Activated CD4-positive, alpha-beta memory T cell treated with anti-CD3 and anti-CD28 coated beads for 36 hours (primary cell): ENCODE results near the gene SURF2. TPM values are rescaled to one million over a fixed set of nuclear protein-coding genes. Genes with fewer than 3 reads are reported as not detected.

Experiments
- CTCF ChIA-PET: fragments of 350-600 bp; sonication (Branson Sonifier 250); formaldehyde crosslinking; loops from one replicate; lab custom pipeline; 2021; ENCODE audit warnings: antibody characterized with exemption, inconsistent platforms; lab: Charles Lee
- POLR2A ChIA-PET: fragments of 350-600 bp; sonication (Branson Sonifier 250); formaldehyde crosslinking; loops from one replicate; lab custom pipeline; 2021; ENCODE audit warnings: antibody characterized with exemption; lab: Charles Lee
- DNase-seq: peaks from one replicate; pipeline ENCODE4 v3.0.0-alpha.2; 2020
- H3K27ac Mint-ChIP-seq: one replicate; pipeline ENCODE4 v1.8.0; 2021; ENCODE audit warnings: mixed read lengths
- H3K27me3 Mint-ChIP-seq: one replicate; pipeline ENCODE4 v1.8.0; 2021; ENCODE audit warnings: mixed read lengths
- H3K36me3 Mint-ChIP-seq: one replicate; pipeline ENCODE4 v1.8.0; 2021; ENCODE audit warnings: mixed read lengths
- H3K4me1 Mint-ChIP-seq: one replicate; pipeline ENCODE4 v1.8.0; 2021; ENCODE audit warnings: low read depth, mixed read lengths
- H3K4me3 Mint-ChIP-seq: one replicate; pipeline ENCODE4 v1.8.0; 2021; ENCODE audit warnings: mild to moderate bottlenecking, mixed read lengths
- H3K9me3 Mint-ChIP-seq: one replicate; pipeline ENCODE4 v1.8.0; 2021; ENCODE audit warnings: mixed read lengths
- intact Hi-C: fragments of 100-400 bp; cut with micrococcal nuclease; formaldehyde crosslinking; loops from one replicate; pipeline ENCODE4 v1.15.1; 2023
- total RNA-seq, 2 experiments: library from RNA; stranded (reverse); gene quantifications; one replicate each; pipeline ENCODE4 v1.2.3, GENCODE V29; 2021

Gene SURF2
- total RNA-seq, 2 experiments from 2014 or later, result 12.5 to 15.5 TPM

DNA sequence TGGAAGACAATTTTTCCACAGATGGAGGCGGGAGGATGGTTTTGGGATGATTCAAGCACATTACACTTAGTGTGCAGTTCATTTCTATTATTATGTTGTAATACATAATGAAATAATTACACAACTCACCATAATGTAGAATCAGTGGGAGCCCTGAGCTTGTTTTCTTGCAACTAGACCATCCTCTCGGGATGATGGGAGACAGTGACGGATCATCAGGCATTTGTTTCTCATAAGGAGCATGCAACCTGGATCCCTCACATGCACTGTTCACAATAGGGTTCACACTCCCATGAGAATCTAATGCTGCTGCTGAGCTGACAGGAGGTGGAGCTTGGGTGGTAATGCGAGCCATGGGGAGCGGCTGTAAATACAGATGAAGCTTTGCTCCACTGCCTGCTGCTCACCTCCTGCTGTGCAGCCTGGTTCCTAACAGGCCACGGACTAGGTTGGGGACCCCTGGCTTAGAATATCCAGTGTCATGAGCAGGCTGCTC is 21.4 kb downstream of the SURF2 start:
- Mint-ChIP-seq H3K27ac (no peak overlapping the region), H3K9me3 (no peaks in the 10 kb centered on the region), H3K27me3 (no peaks in the 10 kb centered on the region), H3K36me3 (peaks cover 17% of the 10 kb centered on the region), H3K4me3 (no peak overlapping the region), H3K4me1 (peaks cover 17% of the 10 kb centered on the region)
- CTCF ChIA-PET, result interaction anchor here (0.8 to 1.3 kb wide), 3 partner anchors 40 to 234 kb away, joined by 3 to 6 read pairs (median 3); partner anchors contain the start of gene REXO4
- POLR2A ChIA-PET, result interaction anchor here (1.3 kb wide), 1 partner anchor 30 kb away, joined by 4 read pairs; the partner anchor contains the start of genes MED22 and RPL7A
- intact Hi-C loops, result loop anchor here (10.0 kb wide), 1 partner anchor 1017 kb away; no protein-coding TSS in a partner anchor
- DNase-seq, result no peak

DNA sequence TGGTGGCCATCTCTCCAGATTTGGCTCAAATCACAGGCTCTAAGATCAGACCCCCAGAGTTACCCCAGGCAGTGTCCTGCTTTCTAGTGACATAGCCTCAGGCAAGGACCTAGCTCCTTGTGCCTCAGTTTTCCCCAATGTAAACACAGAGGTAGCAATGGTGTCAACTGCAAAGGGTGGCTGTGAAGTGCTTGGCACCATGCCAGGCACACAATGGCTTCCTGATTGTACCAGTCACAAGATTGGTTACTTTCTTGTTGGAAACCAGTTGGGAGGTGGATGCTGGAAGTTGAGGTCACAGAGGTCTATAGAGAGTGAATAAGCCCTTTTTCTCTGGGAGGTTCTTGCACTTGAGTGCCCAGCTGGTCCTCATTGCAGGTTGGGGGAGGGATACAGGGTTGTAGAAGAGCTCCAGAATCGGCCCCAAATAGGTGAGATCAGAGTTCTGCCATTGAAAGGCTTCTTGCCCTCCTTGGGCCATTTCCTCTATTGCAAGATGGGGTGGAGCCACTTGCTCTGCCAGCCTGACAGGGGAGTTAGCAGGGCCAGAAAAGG is 22.1 kb downstream of the SURF2 start:
- Mint-ChIP-seq H3K4me1 (peaks cover 10% of the 10 kb centered on the region), H3K27ac (no peak overlapping the region), H3K36me3 (peaks cover 11% of the 10 kb centered on the region), H3K4me3 (no peak overlapping the region), H3K27me3 (no peaks in the 10 kb centered on the region), H3K9me3 (no peaks in the 10 kb centered on the region)
- intact Hi-C loops, result loop anchor here (10.0 kb wide), 1 partner anchor 1016 kb away; no protein-coding TSS in a partner anchor
- CTCF ChIA-PET, result interaction anchor here (0.8 kb wide), 1 partner anchor 191 kb away, joined by 3 read pairs; no protein-coding TSS in a partner anchor
- no peak for DNase-seq
- POLR2A ChIA-PET, result interaction anchor here (1.3 kb wide), 1 partner anchor 30 kb away, joined by 4 read pairs; the partner anchor contains the start of genes MED22 and RPL7A

DNA sequence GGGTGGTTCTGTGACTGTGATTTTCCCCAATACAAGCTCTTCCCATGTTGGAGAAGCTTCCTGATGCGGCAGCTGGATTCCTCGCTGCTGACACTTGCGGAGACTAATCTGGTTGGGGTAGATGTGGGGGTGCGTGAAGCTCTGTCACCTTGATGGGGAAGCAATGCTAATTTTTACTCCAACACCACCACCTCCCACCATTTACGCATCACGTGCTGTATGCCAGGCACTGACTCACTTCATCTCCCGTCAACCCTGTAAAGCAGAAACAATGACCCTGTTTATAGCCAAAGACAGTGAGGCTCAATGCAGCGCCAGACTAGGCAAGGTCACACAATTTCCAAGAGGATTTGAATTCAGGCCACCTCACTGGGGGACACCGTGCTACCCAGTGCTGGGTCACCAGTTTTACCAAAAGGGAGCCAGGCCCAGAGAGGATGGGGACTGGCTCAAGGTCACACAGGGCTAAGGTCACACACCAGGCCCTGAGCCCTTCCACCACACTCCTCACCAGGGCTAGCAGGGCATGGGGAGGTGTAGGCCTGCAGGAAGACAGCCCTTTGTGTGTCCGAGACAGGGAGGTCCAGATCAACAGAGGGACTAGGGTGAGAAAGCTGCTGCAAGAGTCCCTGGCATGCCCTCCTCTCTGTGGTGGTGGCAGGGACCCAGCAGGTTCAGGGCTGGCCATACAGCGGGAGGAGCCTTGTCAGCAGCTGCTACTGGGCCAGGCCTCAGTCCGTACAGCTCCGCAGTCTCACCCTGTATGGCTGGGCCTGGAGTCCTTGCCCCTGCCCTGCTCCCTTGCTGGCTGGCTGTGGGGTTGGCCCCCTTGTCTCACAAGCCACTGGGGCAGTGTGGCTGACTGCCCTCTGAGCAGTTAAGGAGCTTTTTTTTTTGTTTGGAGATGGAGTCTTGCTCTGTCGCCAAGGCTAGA is 23.1 kb downstream of the SURF2 start:
- peaks cover 6% of the 10 kb centered on the region for H3K4me1 Mint-ChIP-seq
- H3K36me3 Mint-ChIP-seq, result peaks cover 7% of the 10 kb centered on the region
- POLR2A ChIA-PET, result interaction anchor here (1.3 kb wide), 1 partner anchor 31 kb away, joined by 4 read pairs; the partner anchor contains the start of genes MED22 and RPL7A
- intact Hi-C loops, result loop anchor here (10.0 kb wide), 1 partner anchor 1015 kb away; no protein-coding TSS in a partner anchor
- H3K4me3 Mint-ChIP-seq, result no peak overlapping the region
- H3K27me3 Mint-ChIP-seq, result no peaks in the 10 kb centered on the region
- no peak for DNase-seq
- CTCF ChIA-PET, result no interaction called here
- no peak overlapping the region for H3K27ac Mint-ChIP-seq
- no peaks in the 10 kb centered on the region for H3K9me3 Mint-ChIP-seq

DNA sequence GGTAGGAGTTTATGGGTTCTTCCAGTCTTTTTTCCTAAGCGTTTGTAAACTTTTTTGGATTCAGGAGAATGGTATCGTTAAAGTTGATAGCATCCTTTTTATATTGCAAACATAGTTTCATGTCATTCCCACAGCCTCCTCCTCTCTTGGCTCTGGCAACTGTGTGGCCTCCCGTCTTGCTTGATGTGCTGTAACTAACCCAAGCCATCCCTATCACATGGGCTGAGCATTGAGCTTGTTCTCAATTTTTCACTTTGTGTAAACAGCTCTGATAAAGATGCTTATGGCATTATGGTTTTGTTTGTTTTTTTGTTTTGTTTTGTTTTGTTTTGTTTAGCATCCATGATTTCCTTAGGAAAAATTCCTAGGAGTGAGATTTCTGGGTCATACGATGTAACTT is 24.4 kb downstream of the SURF2 start:
- POLR2A ChIA-PET, result no interaction called here
- CTCF ChIA-PET, result no interaction called here
- no peak overlapping the region for H3K27ac Mint-ChIP-seq
- H3K4me1 Mint-ChIP-seq, result peaks cover 3% of the 10 kb centered on the region
- H3K4me3 Mint-ChIP-seq, result no peak overlapping the region
- intact Hi-C loops, result no loop called here
- no peaks in the 10 kb centered on the region for H3K9me3 Mint-ChIP-seq
- H3K27me3 Mint-ChIP-seq, result no peaks in the 10 kb centered on the region
- H3K36me3 Mint-ChIP-seq, result no peaks in the 10 kb centered on the region
- DNase-seq, result no peak

DNA sequence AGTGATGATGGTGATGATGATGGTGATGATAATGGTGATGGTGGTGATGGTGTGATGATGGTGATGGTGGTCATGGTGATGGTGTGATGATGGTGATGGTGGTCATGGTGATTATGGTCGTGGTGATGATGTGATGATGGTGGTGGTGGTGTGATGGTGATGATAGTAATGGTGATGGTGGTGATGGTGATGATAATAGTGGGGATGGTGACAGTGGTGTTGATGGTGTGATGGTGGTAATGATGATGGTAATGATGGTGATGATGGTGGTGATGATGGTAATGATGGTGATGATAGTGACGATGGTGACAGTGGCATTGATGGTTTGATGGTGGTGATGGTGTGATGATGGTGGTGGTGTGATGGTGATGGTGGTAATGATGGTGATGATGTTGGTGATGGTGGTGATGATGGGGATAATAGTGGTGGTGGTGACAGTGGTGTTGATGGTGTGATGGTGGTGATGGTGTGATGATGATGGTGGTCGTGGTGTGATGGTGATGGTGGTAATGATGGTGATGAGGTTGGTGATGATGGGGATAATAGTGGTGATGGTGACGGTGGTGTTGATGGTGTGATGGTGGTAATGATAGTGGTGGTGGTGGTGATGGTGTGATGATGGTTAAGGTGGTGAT is 26.3 kb downstream of the SURF2 start:
- intact Hi-C loops, result no loop called here
- no peak for DNase-seq
- ChIA-PET CTCF (no interaction called here), POLR2A (no interaction called here)
- Mint-ChIP-seq H3K4me1 (no peaks in the 10 kb centered on the region), H3K27me3 (no peaks in the 10 kb centered on the region), H3K4me3 (no peak overlapping the region), H3K27ac (no peak overlapping the region), H3K36me3 (no peaks in the 10 kb centered on the region), H3K9me3 (no peaks in the 10 kb centered on the region)

DNA sequence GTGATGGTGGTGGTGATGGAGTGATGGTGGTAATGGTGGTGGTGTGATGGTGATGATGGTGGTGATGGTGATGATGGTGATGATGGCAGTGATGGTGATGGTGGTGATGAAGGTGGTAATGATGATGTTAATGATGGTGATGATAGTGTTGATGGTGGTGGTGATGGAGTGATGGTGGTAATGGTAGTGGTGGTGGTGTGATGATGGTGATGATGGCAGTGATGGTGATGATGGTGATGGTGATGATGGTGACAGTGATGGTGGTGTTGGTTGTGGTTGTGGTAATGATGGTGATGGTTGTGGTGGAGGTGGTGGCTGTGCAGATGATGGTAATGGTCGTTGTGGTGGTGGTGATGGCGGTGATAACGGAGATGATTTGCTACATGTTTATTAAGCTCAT is 27.1 kb downstream of the SURF2 start:
- Mint-ChIP-seq H3K9me3 (no peaks in the 10 kb centered on the region), H3K4me3 (no peak overlapping the region), H3K27me3 (no peaks in the 10 kb centered on the region), H3K36me3 (no peaks in the 10 kb centered on the region), H3K27ac (no peak overlapping the region), H3K4me1 (no peaks in the 10 kb centered on the region)
- no peak for DNase-seq
- intact Hi-C loops, result no loop called here
- POLR2A ChIA-PET, result no interaction called here
- CTCF ChIA-PET, result no interaction called here

DNA sequence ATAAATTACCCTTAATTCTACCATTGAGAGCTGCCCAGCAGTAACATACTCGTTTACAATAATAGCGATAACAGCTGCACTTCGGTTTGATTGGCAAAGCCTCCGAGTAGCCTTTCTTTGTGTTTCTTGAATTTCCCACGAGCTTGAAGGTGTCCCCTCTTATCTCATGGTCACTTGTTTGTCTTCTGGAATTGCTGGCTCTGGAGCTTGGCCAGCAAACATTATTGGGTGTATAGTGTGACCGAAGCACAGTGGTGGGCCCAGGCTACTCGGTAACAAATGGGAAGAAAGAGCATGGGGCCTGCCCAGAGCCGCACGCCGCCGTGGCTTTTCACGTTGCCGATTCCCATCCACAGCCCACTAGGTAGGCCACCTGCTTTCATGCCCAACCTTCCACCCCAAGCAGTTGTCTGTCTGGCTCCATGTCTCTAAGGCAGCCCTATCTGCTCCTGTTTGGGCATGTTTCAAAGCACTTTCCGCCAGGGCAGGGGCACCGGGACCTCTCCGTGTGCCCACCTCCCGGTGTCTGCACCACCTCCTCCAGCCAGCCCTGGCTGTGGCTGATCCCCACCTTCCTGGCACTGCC is 28.5 kb downstream of the SURF2 start:
- POLR2A ChIA-PET, result no interaction called here

DNA sequence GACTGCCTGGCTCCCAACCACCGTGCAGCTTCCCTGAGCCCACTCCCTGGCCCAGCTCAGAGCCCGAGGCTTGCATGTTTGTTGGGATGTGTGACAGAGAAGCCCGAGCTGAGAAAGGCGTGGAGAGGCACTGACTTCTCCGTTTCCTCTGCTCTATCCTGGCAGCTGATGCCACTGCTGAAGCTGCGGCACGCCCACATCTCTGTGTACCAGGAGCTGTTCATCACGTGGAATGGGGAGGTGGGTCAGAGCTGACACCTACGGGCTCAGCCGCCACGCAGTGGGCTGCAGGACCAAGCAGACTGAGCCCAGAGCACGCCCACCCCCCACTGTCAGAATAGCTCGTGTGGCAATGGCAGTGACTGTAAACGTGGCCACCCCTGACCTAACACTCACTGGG is 29.1 kb downstream of the SURF2 start:
- DNase-seq, result no peak
- no peaks in the 10 kb centered on the region for H3K9me3 Mint-ChIP-seq
- no peak overlapping the region for H3K27ac Mint-ChIP-seq
- intact Hi-C loops, result no loop called here
- no peak overlapping the region for H3K4me3 Mint-ChIP-seq
- no peaks in the 10 kb centered on the region for H3K4me1 Mint-ChIP-seq
- ChIA-PET POLR2A (no interaction called here), CTCF (no interaction called here)
- H3K36me3 Mint-ChIP-seq, result no peaks in the 10 kb centered on the region
- H3K27me3 Mint-ChIP-seq, result peaks cover 6% of the 10 kb centered on the region

More for the DNA sequence above, 28.5 kb downstream of the SURF2 start:
- Mint-ChIP-seq H3K36me3 (no peaks in the 10 kb centered on the region), H3K4me1 (no peaks in the 10 kb centered on the region), H3K4me3 (no peak overlapping the region), H3K27me3 (peaks cover 3% of the 10 kb centered on the region), H3K9me3 (no peaks in the 10 kb centered on the region), H3K27ac (no peak overlapping the region)
- intact Hi-C loops, result no loop called here
- no peak for DNase-seq
- CTCF ChIA-PET, result interaction anchor here (0.8 kb wide), 1 partner anchor 11 kb away, joined by 3 read pairs; no protein-coding TSS in a partner anchor

DNA sequence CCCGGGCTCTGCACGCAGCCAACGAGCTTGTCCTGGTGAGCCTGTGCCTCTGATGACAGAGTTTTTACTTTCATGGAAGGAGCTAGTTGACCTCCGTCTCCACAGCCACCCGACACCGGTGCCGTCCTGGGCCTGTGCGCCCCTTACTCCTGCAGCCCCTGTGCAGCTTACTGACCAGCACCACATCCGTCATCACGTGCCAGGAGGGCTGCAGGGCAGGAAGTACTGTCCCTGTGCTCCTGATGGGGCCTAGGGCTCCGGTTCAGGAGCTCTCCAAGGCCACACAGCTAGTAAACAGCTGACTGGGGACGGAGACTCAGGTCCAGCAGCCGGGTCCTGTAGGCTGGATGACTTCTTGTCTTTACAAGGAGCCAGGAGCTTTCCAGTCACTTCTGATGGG is 30.0 kb downstream of the SURF2 start:
- intact Hi-C loops, result no loop called here
- Mint-ChIP-seq H3K27me3 (peaks cover 8% of the 10 kb centered on the region), H3K4me3 (no peak overlapping the region), H3K9me3 (no peaks in the 10 kb centered on the region), H3K27ac (no peak overlapping the region), H3K36me3 (no peaks in the 10 kb centered on the region), H3K4me1 (no peaks in the 10 kb centered on the region)
- ChIA-PET CTCF (interaction anchor here (0.9 kb wide), 1 partner anchor 15 kb away, joined by 4 read pairs; no protein-coding TSS in a partner anchor), POLR2A (no interaction called here)
- DNase-seq, result no peak

DNA sequence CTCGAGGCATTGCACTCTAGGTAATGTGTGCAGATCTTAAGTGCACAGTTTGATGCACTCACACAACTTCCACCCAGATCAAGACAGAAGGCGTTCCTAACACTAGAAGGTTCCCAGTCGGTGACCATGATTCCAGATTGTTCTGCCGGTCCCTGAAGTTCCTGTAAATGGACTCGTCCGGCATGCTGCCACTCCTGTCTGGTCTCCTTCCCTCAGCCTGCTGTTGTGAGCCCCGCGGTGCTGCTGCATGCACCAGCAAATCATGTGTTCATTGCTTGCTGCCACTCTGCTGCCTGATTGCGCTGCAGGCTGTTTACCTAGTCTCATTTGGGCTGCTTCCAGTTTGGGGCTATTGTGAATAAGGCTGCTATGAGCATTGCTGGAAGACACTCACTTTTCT is 31.3 kb downstream of the SURF2 start:
- Mint-ChIP-seq H3K9me3 (no peaks in the 10 kb centered on the region), H3K4me3 (no peak overlapping the region), H3K27me3 (peaks cover 10% of the 10 kb centered on the region), H3K36me3 (no peaks in the 10 kb centered on the region), H3K27ac (no peak overlapping the region), H3K4me1 (no peaks in the 10 kb centered on the region)
- POLR2A ChIA-PET, result no interaction called here
- no peak for DNase-seq
- intact Hi-C loops, result no loop called here
- CTCF ChIA-PET, result no interaction called here

DNA sequence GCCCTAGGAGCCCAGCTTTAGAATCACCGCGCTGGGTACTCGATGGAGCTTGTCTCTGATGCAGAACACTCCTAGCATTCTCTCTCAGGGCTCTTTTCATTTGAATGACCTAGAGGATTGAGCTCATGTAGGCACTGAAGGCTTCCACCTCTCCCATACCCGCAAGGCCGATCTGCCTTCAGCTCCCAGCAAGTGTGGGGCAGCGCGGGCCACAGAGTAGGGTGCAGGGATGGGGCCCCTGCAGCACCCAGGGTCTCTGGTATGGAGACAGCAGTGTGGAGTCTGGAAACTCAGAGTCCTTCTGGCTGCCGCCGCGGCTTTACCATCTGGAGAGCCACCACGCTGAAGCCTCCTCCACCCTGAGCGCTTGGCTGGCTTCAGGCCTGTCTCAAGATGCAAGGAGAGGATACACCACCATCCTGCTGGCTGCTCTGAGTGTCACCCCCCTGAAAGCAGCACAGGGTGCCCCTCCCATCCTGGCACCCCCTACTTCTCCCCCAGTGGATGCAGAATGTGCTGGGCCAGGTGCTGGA is 32.7 kb downstream of the SURF2 start:
- ChIA-PET CTCF (no interaction called here), POLR2A (interaction anchor here (0.6 kb wide), 1 partner anchor 426 kb away, joined by 3 read pairs; no protein-coding TSS in a partner anchor)
- no peak for DNase-seq
- Mint-ChIP-seq H3K27ac (no peak overlapping the region), H3K4me3 (no peak overlapping the region), H3K4me1 (no peaks in the 10 kb centered on the region), H3K36me3 (no peaks in the 10 kb centered on the region), H3K27me3 (peaks cover 10% of the 10 kb centered on the region), H3K9me3 (no peaks in the 10 kb centered on the region)
- intact Hi-C loops, result no loop called here
